ENCODE measurements around the gene MAP2K1. TPM values are rescaled to one million over a fixed set of nuclear protein-coding genes. Genes with fewer than 3 reads are reported as not detected.

MAP2K1 gene
- total and polyA plus RNA-seq, 2 of the 4 experiments (the other 2 are of a cell fraction), result 34.7 to 37.8 TPM

- dilution Hi-C loops (cut with HindIII; ENCODE audit: low sequenced_read_pairs, unreplicated experiment) (no loop called here), intact Hi-C loops (cut with micrococcal nuclease) (no loop called here), in situ Hi-C loops (cut with MboI; ENCODE audit: low sequenced_read_pairs) (loop anchor here (25.0 kb wide), 1 partner anchor 497 kb away; no protein-coding TSS in a partner anchor)
- WGBS, 2 experiments (ENCODE audit: extremely low coverage in 2 of 2, insufficient read length in 1 of 2), result 40% methylated on average over 1 of the region's 3 CpGs; no CpG with 5 or more reads in 1 of the 2 experiments
- DNase-seq (no peak), ATAC-seq (ENCODE audit: low read depth) (no peak)
- H3K9me1 ChIP-seq (ENCODE audit: insufficient read depth, low read length), result no peaks in the 10 kb centered on the region
- H3K18ac ChIP-seq (ENCODE audit: low read depth, low read length), result no peak overlapping the region
- BruUV-seq (replicated peaks), result no TSS peak
- H2BK15ac ChIP-seq (ENCODE audit: low read depth, low read length), result no peak overlapping the region
- no peak overlapping the region for H3K56ac ChIP-seq (ENCODE audit: extremely low read depth, insufficient read depth, low read length)
- H3K9ac ChIP-seq (ENCODE audit: low read depth, low read length), result no peak overlapping the region
- no peak overlapping the region for H4K91ac ChIP-seq (ENCODE audit: insufficient read depth, low read depth, low read length)
- no peak for TF ChIP-seq CEBPB (IDR thresholded peaks at IDR 0.05; ENCODE audit: low read depth, low read length)
- TF ChIP-seq CHD1 (IDR thresholded peaks at IDR 0.05; ENCODE audit: low read depth, low read length), result no peak
- TF ChIP-seq RCOR1 (IDR thresholded peaks at IDR 0.05; ENCODE audit: insufficient replicate concordance, low read length), result no peak
- TF ChIP-seq, protein P1, sequence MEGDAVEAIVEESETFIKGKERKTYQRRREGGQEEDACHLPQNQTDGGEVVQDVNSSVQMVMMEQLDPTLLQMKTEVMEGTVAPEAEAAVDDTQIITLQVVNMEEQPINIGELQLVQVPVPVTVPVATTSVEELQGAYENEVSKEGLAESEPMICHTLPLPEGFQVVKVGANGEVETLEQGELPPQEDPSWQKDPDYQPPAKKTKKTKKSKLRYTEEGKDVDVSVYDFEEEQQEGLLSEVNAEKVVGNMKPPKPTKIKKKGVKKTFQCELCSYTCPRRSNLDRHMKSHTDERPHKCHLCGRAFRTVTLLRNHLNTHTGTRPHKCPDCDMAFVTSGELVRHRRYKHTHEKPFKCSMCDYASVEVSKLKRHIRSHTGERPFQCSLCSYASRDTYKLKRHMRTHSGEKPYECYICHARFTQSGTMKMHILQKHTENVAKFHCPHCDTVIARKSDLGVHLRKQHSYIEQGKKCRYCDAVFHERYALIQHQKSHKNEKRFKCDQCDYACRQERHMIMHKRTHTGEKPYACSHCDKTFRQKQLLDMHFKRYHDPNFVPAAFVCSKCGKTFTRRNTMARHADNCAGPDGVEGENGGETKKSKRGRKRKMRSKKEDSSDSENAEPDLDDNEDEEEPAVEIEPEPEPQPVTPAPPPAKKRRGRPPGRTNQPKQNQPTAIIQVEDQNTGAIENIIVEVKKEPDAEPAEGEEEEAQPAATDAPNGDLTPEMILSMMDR (conservative IDR thresholded peaks at IDR 0.05; ENCODE audit: low read depth, low read length), result no peak
- no peak for TF ChIP-seq RFX5 (IDR thresholded peaks at IDR 0.05; ENCODE audit: low read depth, low read length)
- TF ChIP-seq SMC3 (IDR thresholded peaks at IDR 0.05; ENCODE audit: low read depth, low read length), result no peak
- no peak for TF ChIP-seq USF2 (IDR thresholded peaks at IDR 0.05; ENCODE audit: low read depth, low read length)
- no peak for TF ChIP-seq MAZ (IDR thresholded peaks at IDR 0.05; ENCODE audit: borderline replicate concordance, low read depth, low read length)
- no peak for TF ChIP-seq NFE2L2 (IDR thresholded peaks at IDR 0.05; ENCODE audit: low read depth, low read length)
- no peak for TF ChIP-seq RAD21 (IDR thresholded peaks at IDR 0.05; ENCODE audit: low read length)
- H2BK120ac ChIP-seq (ENCODE audit: low read depth, low read length), result no peak overlapping the region
- H3K4me2 ChIP-seq (ENCODE audit: low read depth, low read length), result no peak overlapping the region
- no peaks in the 10 kb centered on the region for H4K20me1 ChIP-seq (ENCODE audit: insufficient read depth, low read length)
- H3K36me3 ChIP-seq (ENCODE audit: control insufficient read depth, insufficient read depth, low read length), result no peaks in the 10 kb centered on the region
- no peaks in the 10 kb centered on the region for H3K79me1 ChIP-seq (ENCODE audit: low read depth in 1 of 2, low read length in 2 of 2)
- no peak overlapping the region for H3K27ac ChIP-seq (ENCODE audit: insufficient read depth, low read length)
- H4K8ac ChIP-seq (ENCODE audit: low read depth in 2 of 2, low read length in 2 of 2), result no peak overlapping the region
- no peak overlapping the region for H2AFZ ChIP-seq (replicated peaks; ENCODE audit: low read length, poor library complexity)
- H3K9me3 ChIP-seq (ENCODE audit: control insufficient read depth, insufficient read depth, low read length), result no peaks in the 10 kb centered on the region
- ChIA-PET POLR2A (ENCODE audit: unreplicated experiment) (no interaction called here), CTCF (no interaction called here)
- H3K4me3 ChIP-seq (ENCODE audit: insufficient read depth, low read depth, low read length), result no peak overlapping the region
- H2AK5ac ChIP-seq (ENCODE audit: low read depth, low read length), result no peak overlapping the region
- no peaks in the 10 kb centered on the region for H3K4me1 ChIP-seq (ENCODE audit: control insufficient read depth, insufficient read depth, low read length)
- H3K14ac ChIP-seq (replicated peaks; ENCODE audit: low read depth, low read length), result no peak overlapping the region
- H3K27me3 ChIP-seq (ENCODE audit: control insufficient read depth, insufficient read depth, low read length), result no peaks in the 10 kb centered on the region
- H3K23ac ChIP-seq (ENCODE audit: low read depth, low read length), result no peak overlapping the region
- H3K4ac ChIP-seq (ENCODE audit: low read depth, low read length), result no peak overlapping the region
- no peak overlapping the region for H2AK9ac ChIP-seq (replicated peaks; ENCODE audit: low read depth, low read length, poor library complexity)
- no peak overlapping the region for H2BK20ac ChIP-seq (ENCODE audit: low read depth, low read length)
- H2BK5ac ChIP-seq (ENCODE audit: low read depth, low read length, poor library complexity, severe bottlenecking), result no peak overlapping the region
- H4K5ac ChIP-seq (ENCODE audit: low read depth, low read length), result no peak overlapping the region
These were observed 21.7 kb upstream of the MAP2K1 start for GRCh38 chr15:66364944-66365528.

Data from IMR-90 (cell line).